ENCODE results near the gene CDS1.
A peak's percentile ranks its signal among the peaks of the same experiment; 100 is the strongest.
"Not testable (repeated sequence)": the region's sequence is repeated elsewhere in the genome, so short reads cannot be mapped to it uniquely, and the experiment has no call there.

CDS1 gene

DNA sequence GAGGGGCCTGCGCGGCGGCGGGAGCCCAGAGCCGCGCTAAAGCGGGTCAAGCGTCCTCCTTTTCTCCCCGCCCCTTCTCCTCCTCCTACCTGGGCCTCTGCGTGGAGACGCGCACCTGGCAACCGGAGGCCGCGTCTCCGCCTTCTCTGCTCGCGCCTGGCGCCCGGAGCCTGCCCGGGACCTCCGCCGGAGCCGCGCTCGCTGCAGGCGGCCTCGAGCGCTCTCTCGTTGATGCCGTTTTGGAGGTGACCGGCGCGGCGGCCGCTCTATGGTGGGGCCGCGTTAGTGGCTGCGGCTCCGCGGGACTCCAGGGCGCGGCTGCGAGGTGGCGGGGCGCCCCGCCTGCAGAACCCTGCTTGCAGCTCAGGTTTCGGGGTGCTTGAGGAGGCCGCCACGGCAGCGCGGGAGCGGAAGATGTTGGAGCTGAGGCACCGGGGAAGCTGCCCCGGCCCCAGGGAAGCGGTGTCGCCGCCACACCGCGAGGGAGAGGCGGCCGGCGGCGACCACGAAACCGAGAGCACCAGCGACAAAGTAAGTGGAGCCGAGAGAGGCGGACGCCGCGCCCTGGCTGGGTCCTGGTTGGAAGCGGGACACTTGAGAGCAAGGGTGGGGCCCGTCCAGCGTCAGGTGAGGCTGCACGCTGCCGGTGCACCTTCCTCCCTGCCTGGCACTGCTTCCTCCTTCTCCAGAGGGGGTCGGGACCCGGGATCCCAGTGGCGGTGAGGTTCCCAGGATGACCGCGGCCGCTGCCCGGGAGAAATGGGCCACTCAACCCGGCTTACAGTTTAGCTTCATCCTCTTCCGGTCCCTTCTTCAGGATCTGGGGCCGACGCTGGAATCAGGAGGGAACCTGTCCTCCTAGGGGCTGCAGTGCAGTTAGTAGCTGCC is at the start of gene CDS1:
Gene CDS1, plus strand, starts transcription at position 140 of the 888 bp plus-strand sequence. Its CDS starts 275 bp downstream, at position 415.
- DNase-seq (ENCODE audit: low read depth): no peak

DNA sequence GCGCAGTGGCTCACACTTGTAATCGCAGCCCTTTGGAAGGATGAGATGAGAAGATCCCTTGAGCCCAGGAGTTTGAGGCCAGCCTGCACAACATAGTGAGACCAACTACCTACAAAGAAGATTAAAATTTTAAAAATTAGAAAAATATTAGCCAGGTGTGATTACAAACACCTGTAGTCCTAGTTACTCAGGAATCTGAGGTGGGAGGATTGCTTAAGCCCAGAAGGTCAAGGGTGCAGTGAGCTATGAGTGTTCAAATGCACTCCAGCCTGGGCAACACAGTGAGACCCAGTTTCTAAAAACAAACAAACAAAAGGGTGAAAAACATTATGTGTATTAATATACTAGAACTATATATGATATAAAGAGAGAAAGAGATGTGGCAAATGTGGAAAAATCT is 47.0 kb upstream of the CDS1 start:
- no peak for DNase-seq (ENCODE audit: low read depth)

GRCh38 chr4:84545093-84545492 is 37.8 kb upstream of the CDS1 start:
- no peak for DNase-seq (ENCODE audit: low read depth)

DNA sequence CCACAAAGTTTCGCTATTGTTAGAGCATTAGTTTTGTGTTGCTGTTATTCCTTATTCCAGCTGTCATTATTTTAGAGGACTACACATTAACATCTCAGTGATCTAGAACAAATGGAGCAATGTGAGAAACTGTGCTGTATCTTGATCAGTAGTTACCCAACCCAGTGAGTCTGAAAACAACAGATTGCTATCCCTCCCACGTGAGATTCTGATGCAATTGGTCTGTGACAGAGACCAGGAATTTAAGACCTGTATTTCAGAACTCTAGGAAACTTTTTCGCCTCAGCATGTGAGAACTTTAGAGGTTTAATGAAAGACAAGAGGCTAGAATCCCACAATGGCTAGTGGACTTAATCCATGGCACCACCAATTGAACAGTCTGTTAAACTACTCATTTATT is 35.7 kb upstream of the CDS1 start:
- DNase-seq (ENCODE audit: low read depth): no peak

GRCh38 chr4:84549191-84549590 is 33.7 kb upstream of the CDS1 start:
- not testable (repeated sequence) for DNase-seq (ENCODE audit: low read depth)

GRCh38 chr4:84562156-84562555 is 20.8 kb upstream of the CDS1 start:
- no peak for DNase-seq (ENCODE audit: low read depth)

- DNase-seq (ENCODE audit: low read depth): no peak
Measured at GRCh38 chr4:84563002-84563401, 19.9 kb upstream of the CDS1 start.

GRCh38 chr4:84565951-84566350 is 17.0 kb upstream of the CDS1 start:
- DNase-seq (ENCODE audit: low read depth): no peak

DNA sequence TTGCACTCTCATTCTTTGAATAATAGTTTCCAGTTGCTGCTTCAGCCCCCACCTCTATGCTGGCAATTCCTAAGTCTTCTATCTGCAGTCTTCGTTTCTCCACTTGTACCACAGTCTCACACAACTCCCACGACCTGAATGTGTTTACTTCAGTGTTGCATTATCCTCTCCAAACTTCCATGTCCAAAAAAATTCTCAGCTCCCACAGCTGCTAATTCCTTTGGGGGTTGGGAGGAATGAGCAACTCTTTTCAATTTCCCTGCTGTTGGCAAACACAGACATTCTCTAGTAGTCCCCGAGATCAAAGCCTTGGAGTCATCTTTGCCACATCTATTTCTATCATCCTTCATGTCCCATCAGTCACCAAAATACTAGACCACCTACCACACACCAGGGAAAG is 14.4 kb upstream of the CDS1 start:
- no peak for DNase-seq (ENCODE audit: low read depth)

DNA sequence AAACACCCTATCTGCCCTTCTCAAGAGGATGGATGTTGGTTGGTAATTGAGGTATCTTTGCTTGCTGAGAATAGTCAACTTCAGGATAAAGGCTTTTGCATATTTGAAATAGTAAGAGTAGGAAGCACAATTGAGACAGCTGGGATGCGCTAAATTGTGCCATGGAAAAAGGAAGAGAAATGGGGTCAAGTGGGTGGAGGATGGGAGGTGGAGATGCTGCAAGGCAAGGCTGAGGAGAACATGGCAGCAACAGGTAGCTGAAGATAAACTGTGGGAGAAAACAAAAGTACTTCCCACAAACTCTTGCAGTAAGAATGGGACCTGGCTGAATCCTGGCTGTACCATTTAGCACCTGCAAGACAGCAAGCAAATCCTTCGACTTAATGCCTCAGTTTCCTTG is 13.9 kb upstream of the CDS1 start:
- no peak for DNase-seq (ENCODE audit: low read depth)

DNA sequence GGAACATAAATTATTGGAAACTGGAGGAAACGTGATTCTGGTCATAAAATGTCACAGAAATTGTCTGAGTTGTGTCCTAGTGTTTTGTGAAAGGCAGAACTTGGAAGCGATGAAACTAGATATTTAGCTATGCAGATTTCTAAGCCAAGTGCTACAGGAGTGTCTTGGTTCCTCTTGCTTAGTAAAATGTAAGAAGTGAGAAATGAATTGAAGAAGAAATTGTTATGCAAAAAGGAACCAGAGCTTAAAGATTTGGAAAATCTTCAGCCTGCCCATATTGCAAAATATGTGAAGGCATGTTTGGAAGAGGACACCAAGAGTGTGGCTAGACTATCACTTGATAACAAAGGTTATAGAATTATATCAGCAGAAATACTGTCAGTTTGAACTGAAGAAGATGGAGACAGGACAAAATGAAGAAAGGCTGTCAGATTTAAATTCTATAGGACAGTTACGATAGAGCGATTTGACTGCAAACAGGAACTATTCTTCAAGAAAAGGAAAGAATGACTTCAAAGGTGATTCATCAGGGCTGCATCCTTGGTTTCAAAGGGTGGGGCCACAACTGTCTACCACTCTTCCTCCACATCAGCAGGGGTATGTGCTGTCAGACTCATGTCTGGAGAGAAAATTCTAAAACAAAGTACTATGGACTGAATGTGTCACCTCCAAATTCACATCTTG is 9.4 kb upstream of the CDS1 start:
- DNase-seq (ENCODE audit: low read depth): no peak

GRCh38 chr4:84574069-84574720 is 8.7 kb upstream of the CDS1 start:
- DNase-seq (ENCODE audit: low read depth): no peak

GRCh38 chr4:84578540-84579402 is 4.2 kb upstream of the CDS1 start:
- no peak for DNase-seq (ENCODE audit: low read depth)

- DNase-seq (ENCODE audit: low read depth): no peak
Measured at GRCh38 chr4:84579403-84579776, 3.5 kb upstream of the CDS1 start.

GRCh38 chr4:84582302-84582987 is 482 bp upstream of the CDS1 start:
- DNase-seq (ENCODE audit: low read depth): peak; percentile 75

- DNase-seq (ENCODE audit: low read depth): no peak
Measured at GRCh38 chr4:84583876-84584380, 1.0 kb downstream of the CDS1 start.

- DNase-seq (ENCODE audit: low read depth): no peak
Measured at GRCh38 chr4:84585251-84585650, 2.3 kb downstream of the CDS1 start.

GRCh38 chr4:84594724-84595123 is 11.8 kb downstream of the CDS1 start:
- DNase-seq (ENCODE audit: low read depth): no peak

- no peak for DNase-seq (ENCODE audit: low read depth)
Measured at GRCh38 chr4:84596826-84597225, 13.9 kb downstream of the CDS1 start.

DNA sequence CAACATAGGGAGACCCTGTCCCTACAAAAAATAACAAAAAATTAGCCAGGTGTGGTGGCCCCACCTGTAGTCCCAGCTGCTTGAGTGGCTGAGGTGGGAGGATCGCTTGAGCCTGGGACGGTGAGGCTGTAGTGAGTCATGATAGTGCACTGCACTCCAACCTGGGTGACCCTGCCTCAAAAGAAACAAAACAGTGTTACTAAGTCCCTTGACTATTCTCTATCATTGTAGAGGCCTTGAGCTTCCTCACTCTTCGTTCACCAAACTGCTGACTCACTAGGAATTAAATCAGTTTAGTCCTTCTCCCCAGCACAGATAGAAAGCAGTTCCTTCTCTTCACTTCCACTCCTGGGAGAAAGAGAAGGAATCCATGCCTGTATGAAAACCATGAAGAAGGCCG is 14.5 kb downstream of the CDS1 start:
- DNase-seq (ENCODE audit: low read depth): no peak

- DNase-seq (ENCODE audit: low read depth): no peak
Measured at GRCh38 chr4:84606645-84607044, 23.7 kb downstream of the CDS1 start.
